ENCODE measurements around the gene SETD1B. TPM values are rescaled to one million over a fixed set of nuclear protein-coding genes. Genes with fewer than 3 reads are reported as not detected.
A peak's percentile ranks its signal among the peaks of the same experiment; 100 is the strongest.

Gene SETD1B
- total and polyA plus RNA-seq, 2 donors (not counting 3 experiments of a cell fraction or from before 2014, with no cell fraction given), result 2.6 to 27.0 TPM

GRCh38 chr12:121810234-121810817, 6.5 kb downstream of the SETD1B start:
- Histone ChIP-seq H3K4me3 (replicated peaks in 1 of 3; ENCODE audit: insufficient read depth in 1 of 3, low read depth in 1 of 3, low read length in 3 of 3) (no peak overlapping the region), H3K4me1 (ENCODE audit: control insufficient read depth, extremely low read depth, insufficient read depth, low read length) (peaks cover 39% of the 10 kb centered on the region), H3K9ac (replicated peaks; ENCODE audit: extremely low read depth, insufficient read depth, low read length) (no peak overlapping the region), H3K27me3 (ENCODE audit: control insufficient read depth in 2 of 2, insufficient read depth in 2 of 2, low read length in 2 of 2) (no peaks in the 10 kb centered on the region), H3K4me2 (ENCODE audit: insufficient read depth, low read length) (no peak overlapping the region), H3K9me1 (replicated peaks; ENCODE audit: control insufficient read depth, extremely low read depth, insufficient read depth, low read length) (no peaks in the 10 kb centered on the region), H2AFZ (ENCODE audit: low read depth, low read length) (no peak overlapping the region), H3K9me3 (replicated peaks; ENCODE audit: control insufficient read depth, insufficient read depth, low read length) (no peaks in the 10 kb centered on the region), H3K36me3 (ENCODE audit: control insufficient read depth in 2 of 2, extremely low read depth in 1 of 2, insufficient read depth in 2 of 2, low read length in 2 of 2) (peaks cover 4 to 38% of the 10 kb centered on the region in 2 experiments), H4K20me1 (replicated peaks; ENCODE audit: control insufficient read depth, extremely low read depth, insufficient read depth, low read length) (no peaks in the 10 kb centered on the region), H3K79me2 (ENCODE audit: control insufficient read depth, insufficient read depth, low read length) (peaks cover 84% of the 10 kb centered on the region), H3K27ac (ENCODE audit: insufficient read depth, low read depth, low read length) (no peak overlapping the region)
- TSS peak; percentile 35 for BruUV-seq (replicated peaks)
- DNase-seq (ENCODE audit: low read depth, low spot score) (no peak), FAIRE-seq (no peak)
- dilution Hi-C loops (cut with MboI; ENCODE audit: extremely low pct_ligation_motif_present, low sequenced_read_pairs) (no loop called here), intact Hi-C loops (cut with micrococcal nuclease) (no loop called here)
- no peak for TF ChIP-seq FOS (IDR thresholded peaks at IDR 0.05; ENCODE audit: borderline replicate concordance, insufficient read depth, low read length)
- no peak for TF ChIP-seq MAX (IDR thresholded peaks at IDR 0.05; ENCODE audit: insufficient read depth, insufficient read length)
- TF ChIP-seq CTCF (IDR thresholded peaks at IDR 0.05; ENCODE audit: extremely low read depth in 1 of 2, insufficient read depth in 1 of 2, low read depth in 1 of 2, low read length in 2 of 2), result no peak
- TF ChIP-seq EZH2 (IDR thresholded peaks at IDR 0.05; ENCODE audit: borderline replicate concordance, low read depth, low read length, severe bottlenecking), result no peak
- no peak for TF ChIP-seq POLR2AphosphoS5 (IDR thresholded peaks at IDR 0.05; ENCODE audit: insufficient read depth, low read depth, low read length)
- TF ChIP-seq POLR2A (IDR thresholded peaks at IDR 0.05; ENCODE audit: low read depth, low read length), result no peak
- TF ChIP-seq JUN (IDR thresholded peaks at IDR 0.05; ENCODE audit: borderline replicate concordance, insufficient read depth, insufficient read length, low read depth), result no peak
- no peak for TF ChIP-seq MYC (IDR thresholded peaks at IDR 0.05; ENCODE audit: low read depth, low read length)
- TF ChIP-seq GATA2 (IDR thresholded peaks at IDR 0.05; ENCODE audit: insufficient read depth, insufficient read length, low read depth, low read length), result no peak
- POLR2A ChIA-PET, result interaction anchor here (1.0 to 2.5 kb wide), 3 partner anchors 8 to 124 kb away, joined by 3 to 37 read pairs (median 20); partner anchors contain the start of gene RHOF
- CTCF ChIA-PET, result interaction anchor here (0.9 to 12.8 kb wide), 5 partner anchors 12 to 78 kb away, joined by 3 to 774 read pairs (median 19); partner anchors contain the start of genes RHOF and SETD1B

All from endothelial cell of umbilical vein (primary cell).